Uterus (tissue), 4 donors: ENCODE measurements around the gene DOK7. TPM values are rescaled to one million over a fixed set of nuclear protein-coding genes. Genes with fewer than 3 reads are reported as not detected.

Experiments used
- DNase-seq, 2 donors: peaks; one replicate each; pipeline ENCODE4 v3.0.0-alpha.2; 2019 to 2020
- H3K27ac ChIP-seq, 2 donors: fragments of 200-600 bp; sonication (generic); 1 replicate in 1 of 2; 2 replicates in 1 of 2; pipeline ENCODE4 v1.5.1; 2016 to 2018
- H3K27me3 ChIP-seq, 2 donors: fragments of 200-600 bp; sonication (generic); one replicate each; pipeline ENCODE4 v1.5.1; 2018 to 2019; ENCODE audit warnings: control low read depth in 1 of 2
- H3K36me3 ChIP-seq, 2 donors: fragments of 200-600 bp; sonication (generic); one replicate each; pipeline ENCODE4 v1.5.1; 2019; ENCODE audit warnings: control low read depth in 1 of 2
- H3K4me1 ChIP-seq, 2 donors: fragments of 200-600 bp; sonication (generic); one replicate each; pipeline ENCODE4 v1.5.1; 2018 to 2019; ENCODE audit warnings: control low read depth in 1 of 2
- H3K4me3 ChIP-seq, 2 donors: fragments of 200-600 bp; sonication (generic); 1 replicate in 1 of 2; 2 replicates in 1 of 2; pipeline ENCODE4 v1.5.1; 2018 to 2019; ENCODE audit warnings: mild to moderate bottlenecking in 1 of 2
- H3K9me3 ChIP-seq, 2 donors: fragments of 200-600 bp; sonication (generic); one replicate each; pipeline ENCODE4 v1.5.1; 2019; ENCODE audit warnings: control low read depth in 1 of 2
- CTCF ChIP-seq, 4 experiments: fragments of 200-600 bp in 2 of 4; fragments of 450-650 bp in 2 of 4; sonication (generic) in 2 of 4; IDR thresholded peaks; one replicate each; pipeline ENCODE4 v1.5.1; 2016 to 2019; ENCODE audit warnings: antibody characterized with exemption in 4 of 4, mild to moderate bottlenecking in 2 of 4, moderate library complexity in 1 of 4
- POLR2A ChIP-seq, 2 donors: fragments of 450-650 bp; IDR thresholded peaks; one replicate each; pipeline ENCODE4 v1.6.1; 2016; ENCODE audit warnings: antibody characterized with exemption in 2 of 2, mild to moderate bottlenecking in 1 of 2, moderate library complexity in 1 of 2
- intact Hi-C: fragments of 100-400 bp; cut with DNase I; formaldehyde crosslinking; loops from one replicate; pipeline ENCODE4 v1.15.1; 2023; ENCODE audit warnings: low total_unique reads
- total RNA-seq, 4 donors: library from RNA; depleted of rRNA in 3 of 4; stranded (reverse); fragments of >200 nt in 3 of 4; gene quantifications; one replicate each; pipeline versions ENCODE4 v1.1.0 to v1.2.4, GENCODE V29; 2014 to 2023
- donor health status: DM: yes; HTN: yes; CAD: no.

Gene DOK7
- total RNA-seq, 4 donors from 2014 or later: 0.26 to 3.9 (median 0.85) TPM; not detected in 1

- no peak for DNase-seq
- no peak overlapping the region for H3K4me3 ChIP-seq
- intact Hi-C loops: no loop called here
- H3K27ac ChIP-seq: no peak overlapping the region
- no peaks in the 10 kb centered on the region for H3K27me3 ChIP-seq
- H3K4me1 ChIP-seq: peaks cover 0 to 4% of the 10 kb centered on the region in 2 donors
- H3K36me3 ChIP-seq: no peaks in the 10 kb centered on the region
- no peaks in the 10 kb centered on the region for H3K9me3 ChIP-seq
- no peak for TF ChIP-seq POLR2A (IDR thresholded peaks at IDR 0.05)
- no peak for TF ChIP-seq CTCF (IDR thresholded peaks at IDR 0.05)
These were observed 2.2 kb upstream of the DOK7 start for GRCh38 chr4:3460926-3461325.

- TF ChIP-seq POLR2A (IDR thresholded peaks at IDR 0.05) (no peak), CTCF (IDR thresholded peaks at IDR 0.05) (no peak)
- Histone ChIP-seq H3K4me1 (peaks cover 0 to 4% of the 10 kb centered on the region in 2 donors), H3K4me3 (no peak overlapping the region), H3K36me3 (no peaks in the 10 kb centered on the region), H3K9me3 (no peaks in the 10 kb centered on the region), H3K27me3 (no peaks in the 10 kb centered on the region), H3K27ac (no peak overlapping the region)
- intact Hi-C loops: no loop called here
- no peak for DNase-seq
These were observed 1.4 kb upstream of the DOK7 start for GRCh38 chr4:3461515-3462291.

- Histone ChIP-seq H3K27ac (no peak overlapping the region), H3K4me1 (peaks cover 0 to 4% of the 10 kb centered on the region in 2 donors), H3K4me3 (no peak overlapping the region), H3K27me3 (no peaks in the 10 kb centered on the region), H3K36me3 (no peaks in the 10 kb centered on the region), H3K9me3 (no peaks in the 10 kb centered on the region)
- no peak for DNase-seq
- intact Hi-C loops: no loop called here
- TF ChIP-seq CTCF (IDR thresholded peaks at IDR 0.05): no peak
- TF ChIP-seq POLR2A (IDR thresholded peaks at IDR 0.05): no peak
These were observed 751 bp upstream of the DOK7 start for GRCh38 chr4:3462321-3462789.

- TF ChIP-seq POLR2A (IDR thresholded peaks at IDR 0.05): no peak
- no peak for TF ChIP-seq CTCF (IDR thresholded peaks at IDR 0.05)
- Histone ChIP-seq H3K27me3 (no peaks in the 10 kb centered on the region), H3K4me3 (peak overlapping the region in 1 of 2 donors; percentile 27), H3K36me3 (no peaks in the 10 kb centered on the region), H3K27ac (no peak overlapping the region), H3K4me1 (peaks cover 0 to 4% of the 10 kb centered on the region in 2 donors), H3K9me3 (no peaks in the 10 kb centered on the region)
- intact Hi-C loops: no loop called here
- no peak for DNase-seq
These were observed 646 bp downstream of the DOK7 start for GRCh38 chr4:3463556-3464348.
